Neuronal stem cell (in vitro differentiated cells): ENCODE data around the gene HJV.
A peak's percentile ranks its signal among the peaks of the same experiment; 100 is the strongest.

Experiments used
- DNase-seq: peaks from one replicate; pipeline ENCODE4 v3.0.0-alpha.2; 2013; ENCODE audit warnings: low spot score
- H2AFZ ChIP-seq: one replicate; pipeline ENCODE4 v1.6.1; 2013; ENCODE audit warnings: mild to moderate bottlenecking, low read length, inconsistent platforms
- H2AK5ac ChIP-seq: 2 replicates; pipeline ENCODE4 v1.6.1; 2013; ENCODE audit warnings: low read depth, mild to moderate bottlenecking, inconsistent platforms, low read length, moderate library complexity, mixed read lengths
- H2BK120ac ChIP-seq: 2 replicates; pipeline ENCODE4 v1.6.1; 2013; ENCODE audit warnings: low read depth, mild to moderate bottlenecking, inconsistent platforms, low read length, moderate library complexity, mixed read lengths
- H2BK12ac ChIP-seq: one replicate; pipeline ENCODE4 v1.6.1; 2013; ENCODE audit warnings: low read length, inconsistent platforms
- H2BK15ac ChIP-seq: 2 replicates; pipeline ENCODE4 v1.6.1; 2013; ENCODE audit warnings: mild to moderate bottlenecking, low read length, inconsistent platforms, mixed read lengths
- H2BK5ac ChIP-seq: one replicate; pipeline ENCODE4 v1.6.1; 2013; ENCODE audit warnings: inconsistent platforms, mild to moderate bottlenecking, low read length, moderate library complexity
- H3K14ac ChIP-seq: one replicate; pipeline ENCODE4 v1.6.1; 2013; ENCODE audit warnings: low read length, inconsistent platforms
- H3K18ac ChIP-seq: 2 replicates; pipeline ENCODE4 v1.6.1; 2013; ENCODE audit warnings: low read length, inconsistent platforms
- H3K23ac ChIP-seq: 2 replicates; pipeline ENCODE4 v1.6.1; 2013; ENCODE audit warnings: low read depth, mild to moderate bottlenecking, mixed read lengths, low read length, inconsistent platforms; ENCODE audit not compliant: poor library complexity
- H3K27ac ChIP-seq: replicated peaks from 3 replicates; pipeline ENCODE4 v1.5.1; 2013; ENCODE audit warnings: low read length, inconsistent platforms
- H3K27me3 ChIP-seq, 3 experiments: 2 replicates each; pipeline ENCODE4 v1.6.1; 2013; ENCODE audit warnings: low read length in 3 of 3, mild to moderate bottlenecking in 2 of 3, inconsistent platforms in 1 of 3, low read depth in 1 of 3, mixed read lengths in 1 of 3, moderate library complexity in 1 of 3; ENCODE audit not compliant: control insufficient read depth in 3 of 3, insufficient read depth in 3 of 3
- H3K36me3 ChIP-seq, 2 donors: replicated peaks in 1 of 2; 2 replicates each; pipeline ENCODE4 v1.6.1; 2013; ENCODE audit warnings: low read length in 2 of 2; ENCODE audit not compliant: control insufficient read depth in 2 of 2, insufficient read depth in 2 of 2
- H3K4ac ChIP-seq: 2 replicates; pipeline ENCODE4 v1.6.1; 2013; ENCODE audit warnings: inconsistent platforms, mild to moderate bottlenecking, low read length, moderate library complexity
- H3K4me1 ChIP-seq, 2 donors: 1 replicate in 1 of 2; 2 replicates in 1 of 2; pipeline ENCODE4 v1.6.1; 2013; ENCODE audit warnings: low read length in 2 of 2, low read depth in 1 of 2; ENCODE audit not compliant: control insufficient read depth in 2 of 2, insufficient read depth in 1 of 2
- H3K4me2 ChIP-seq: one replicate; pipeline ENCODE4 v1.6.1; 2013; ENCODE audit warnings: mild to moderate bottlenecking, low read length, inconsistent platforms; ENCODE audit not compliant: insufficient read depth, poor library complexity, severe bottlenecking
- H3K4me3 ChIP-seq, 2 donors: 2 replicates each; pipeline ENCODE4 v1.5.1; 2013; ENCODE audit warnings: low read length in 2 of 2, mild to moderate bottlenecking in 2 of 2, inconsistent platforms in 1 of 2, moderate library complexity in 1 of 2
- H3K79me1 ChIP-seq: one replicate; pipeline ENCODE4 v1.6.1; 2013; ENCODE audit warnings: low read depth, mild to moderate bottlenecking, inconsistent platforms, low read length, moderate library complexity
- H3K9ac ChIP-seq: one replicate; pipeline ENCODE4 v1.6.1; 2013; ENCODE audit warnings: mild to moderate bottlenecking, low read depth, low read length, inconsistent platforms; ENCODE audit not compliant: poor library complexity
- H3K9me3 ChIP-seq, 2 donors: replicated peaks in 1 of 2; 2 replicates each; pipeline versions ENCODE3 to v1.6.1; 2013; ENCODE audit warnings: low read length in 2 of 2, mild to moderate bottlenecking in 2 of 2, inconsistent platforms in 1 of 2, low read depth in 1 of 2, mixed read lengths in 1 of 2, moderate library complexity in 1 of 2; ENCODE audit not compliant: control insufficient read depth in 2 of 2, insufficient read depth in 1 of 2
- H4K8ac ChIP-seq: one replicate; pipeline ENCODE4 v1.6.1; 2013; ENCODE audit warnings: low read depth, mild to moderate bottlenecking, inconsistent platforms, low read length, moderate library complexity
- H4K91ac ChIP-seq: one replicate; pipeline ENCODE4 v1.6.1; 2013; ENCODE audit warnings: low read length, low read depth, mild to moderate bottlenecking, inconsistent platforms; ENCODE audit not compliant: poor library complexity
- WGBS, 2 donors: extraction: QIAGEN DNeasy Blood & Tissue Kit; methylation state at CpG; one replicate each; pipeline ENCODE4 v1.1.7; 2013; ENCODE audit warnings: missing lambda C conversion rate in 2 of 2, mixed read lengths in 1 of 2; ENCODE audit not compliant: insufficient read length in 2 of 2, insufficient replicate concordance in 1 of 2; ENCODE audit errors: extremely low coverage in 2 of 2; 5-methylcytosine and 5-hydroxymethylcytosine counted together

The HJV gene

GRCh38 chr1:146013559-146013922, 8.0 kb downstream of the HJV start:
- no peak overlapping the region for H3K9ac ChIP-seq
- no CpG with 5 or more reads among the region's 6 CpGs for WGBS, 2 donors

DNA sequence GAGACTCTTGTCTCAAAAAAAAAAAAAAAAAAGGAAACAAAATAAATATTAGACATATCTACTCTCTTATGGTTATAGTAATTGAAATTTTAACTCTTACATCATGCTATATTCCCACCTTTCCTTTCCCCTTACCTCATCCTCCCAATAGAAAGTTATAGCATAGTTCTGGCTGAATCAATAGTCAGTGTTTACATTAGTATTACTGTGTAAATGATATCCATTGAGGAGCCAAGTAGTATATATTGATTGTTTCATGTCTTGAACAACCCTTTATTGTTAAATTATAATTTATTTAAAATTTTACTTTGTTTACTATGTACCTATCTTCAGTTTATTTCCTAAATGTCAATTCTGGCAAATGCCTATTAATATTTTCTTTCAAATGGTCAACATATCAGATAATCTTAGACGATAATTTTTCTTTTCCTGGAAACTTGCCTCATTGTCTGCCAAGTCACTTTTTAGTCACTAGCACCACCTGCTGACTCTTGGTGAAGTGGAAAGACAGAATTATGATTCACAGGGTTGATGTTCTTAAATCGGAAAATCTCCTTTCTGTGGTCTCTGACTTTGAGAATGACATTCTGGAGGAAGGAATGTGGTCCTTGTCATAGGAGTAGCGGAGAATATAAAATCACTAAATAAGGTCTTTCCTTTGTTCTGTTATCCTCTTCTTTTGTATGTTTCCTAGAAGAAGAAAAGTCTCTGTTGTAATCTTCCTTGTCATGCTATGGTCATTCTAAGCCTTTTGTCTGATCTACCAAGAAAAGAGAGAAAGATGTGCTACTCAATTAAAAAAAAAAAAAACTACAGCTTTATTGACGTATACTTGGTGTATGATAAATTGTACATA, 8.6 kb downstream of the HJV start:
- DNase-seq, result peak; percentile 56
- no peak overlapping the region for H4K91ac ChIP-seq
- H3K4me2 ChIP-seq, result no peak overlapping the region
- H3K9ac ChIP-seq, result no peak overlapping the region
- H2AFZ ChIP-seq, result peak overlapping the region; percentile 35
- H3K79me1 ChIP-seq, result no peaks in the 10 kb centered on the region
- H3K9me3 ChIP-seq, result peaks cover 0 to under 1% of the 10 kb centered on the region in 2 donors
- no peak overlapping the region for H2BK12ac ChIP-seq
- no peak overlapping the region for H3K18ac ChIP-seq
- H3K36me3 ChIP-seq, result no peaks in the 10 kb centered on the region
- H3K4me1 ChIP-seq, result no peaks in the 10 kb centered on the region
- no peak overlapping the region for H2BK15ac ChIP-seq
- no peak overlapping the region for H3K4me3 ChIP-seq
- no peak overlapping the region for H2BK120ac ChIP-seq
- no peak overlapping the region for H3K4ac ChIP-seq
- WGBS, 2 donors, result no CpG with 5 or more reads among the region's 4 CpGs
- H2AK5ac ChIP-seq, result no peak overlapping the region
- no peak overlapping the region for H3K14ac ChIP-seq
- peaks cover 0 to 27% (median 2%) of the 10 kb centered on the region in 3 experiments for H3K27me3 ChIP-seq
- no peak overlapping the region for H4K8ac ChIP-seq
- H3K23ac ChIP-seq, result no peak overlapping the region
- H3K27ac ChIP-seq, result no peak overlapping the region
- H2BK5ac ChIP-seq, result no peak overlapping the region

More at GRCh38 chr1:146013559-146013922, 8.0 kb downstream of the HJV start:
- Histone ChIP-seq H2BK5ac (no peak overlapping the region), H3K4ac (no peak overlapping the region), H3K4me2 (no peak overlapping the region), H4K8ac (no peak overlapping the region), H3K79me1 (no peaks in the 10 kb centered on the region), H3K4me1 (no peaks in the 10 kb centered on the region), H3K27ac (no peak overlapping the region), H3K18ac (no peak overlapping the region), H3K4me3 (no peak overlapping the region), H4K91ac (no peak overlapping the region), H3K36me3 (no peaks in the 10 kb centered on the region), H3K9me3 (peaks cover 2 to 6% of the 10 kb centered on the region in 2 donors), H3K14ac (no peak overlapping the region), H2AFZ (no peak overlapping the region), H3K23ac (no peak overlapping the region), H3K27me3 (peaks cover 0 to 33% (median 7%) of the 10 kb centered on the region in 3 experiments), H2BK15ac (no peak overlapping the region), H2BK120ac (no peak overlapping the region), H2BK12ac (no peak overlapping the region), H2AK5ac (no peak overlapping the region)
- no peak for DNase-seq

GRCh38 chr1:146010126-146010738, 11.3 kb downstream of the HJV start:
- Histone ChIP-seq H2BK12ac (no peak overlapping the region), H3K79me1 (no peaks in the 10 kb centered on the region), H3K9me3 (no peaks in the 10 kb centered on the region), H2AK5ac (no peak overlapping the region), H4K8ac (no peak overlapping the region), H3K4me1 (no peaks in the 10 kb centered on the region), H3K4me2 (no peak overlapping the region), H3K4me3 (no peak overlapping the region), H3K27me3 (peaks cover 0 to 5% (median 0%) of the 10 kb centered on the region in 3 experiments), H3K27ac (no peak overlapping the region), H3K18ac (no peak overlapping the region), H3K9ac (no peak overlapping the region), H2BK120ac (no peak overlapping the region), H2AFZ (no peak overlapping the region), H3K14ac (no peak overlapping the region), H3K23ac (no peak overlapping the region), H3K4ac (no peak overlapping the region), H2BK5ac (no peak overlapping the region), H3K36me3 (no peaks in the 10 kb centered on the region), H4K91ac (no peak overlapping the region), H2BK15ac (no peak overlapping the region)
- DNase-seq, result no peak
- WGBS, 2 donors, result no CpG with 5 or more reads among the region's 8 CpGs

GRCh38 chr1:146007489-146008133, 13.9 kb downstream of the HJV start:
- no peaks in the 10 kb centered on the region for H3K27me3 ChIP-seq
- no peak overlapping the region for H3K27ac ChIP-seq
- no peak overlapping the region for H4K91ac ChIP-seq
- no peak overlapping the region for H2BK12ac ChIP-seq
- no peaks in the 10 kb centered on the region for H3K36me3 ChIP-seq
- no peak overlapping the region for H3K4me2 ChIP-seq
- H3K4ac ChIP-seq, result no peak overlapping the region
- no peaks in the 10 kb centered on the region for H3K9me3 ChIP-seq
- H4K8ac ChIP-seq, result no peak overlapping the region
- H2AK5ac ChIP-seq, result no peak overlapping the region
- H2BK5ac ChIP-seq, result no peak overlapping the region
- no peak overlapping the region for H3K18ac ChIP-seq
- no peak overlapping the region for H2BK120ac ChIP-seq
- H2AFZ ChIP-seq, result no peak overlapping the region
- H3K4me1 ChIP-seq, result no peaks in the 10 kb centered on the region
- WGBS, 2 donors, result no CpG with 5 or more reads among the region's 8 CpGs
- no peak overlapping the region for H3K9ac ChIP-seq
- no peak overlapping the region for H3K4me3 ChIP-seq
- no peak overlapping the region for H2BK15ac ChIP-seq
- no peak for DNase-seq
- no peak overlapping the region for H3K23ac ChIP-seq
- H3K14ac ChIP-seq, result no peak overlapping the region
- H3K79me1 ChIP-seq, result no peaks in the 10 kb centered on the region
